Dendritic cell treated with granulocyte-macrophage colony-stimulating factor and Interleukin-4, amounts not matched to agents 40 ng/mL and 50 ng/mL, for 4 days (primary cell): ENCODE results near the gene RASGRF1.

Experiments
- H3K27ac Mint-ChIP-seq: one replicate; pipeline ENCODE4 v1.8.0; 2022; ENCODE audit warnings: mild to moderate bottlenecking, mixed read lengths
- H3K27me3 Mint-ChIP-seq: one replicate; pipeline ENCODE4 v1.8.0; 2022; ENCODE audit warnings: mild to moderate bottlenecking, mixed read lengths
- H3K36me3 Mint-ChIP-seq: one replicate; pipeline ENCODE4 v1.8.0; 2022; ENCODE audit warnings: low read depth, mixed read lengths
- H3K4me1 Mint-ChIP-seq: one replicate; pipeline ENCODE4 v1.8.0; 2022; ENCODE audit warnings: low read depth, mixed read lengths
- H3K4me3 Mint-ChIP-seq: one replicate; pipeline ENCODE4 v1.8.0; 2022; ENCODE audit warnings: mild to moderate bottlenecking, moderate library complexity, mixed read lengths
- H3K9me3 Mint-ChIP-seq: one replicate; pipeline ENCODE4 v1.8.0; 2022; ENCODE audit warnings: mixed read lengths
- intact Hi-C: fragments of 100-400 bp; cut with micrococcal nuclease; formaldehyde crosslinking; loops from one replicate; pipeline ENCODE4 v1.15.0; 2022

The RASGRF1 gene

GRCh38 chr15:79090487-79091203 lies at the start of gene RASGRF1:
Gene RASGRF1 (minus strand): TSS chr15:79090780. CDS start chr15:79090498, 282 bp downstream.
- no peak within 1 kb of the TSS for H3K27ac Mint-ChIP-seq
- peak within 1 kb of the TSS; percentile 32 for H3K4me3 Mint-ChIP-seq
- peaks cover 22% of the 10 kb centered on the region for H3K4me1 Mint-ChIP-seq
- intact Hi-C loops: loop anchor here (10.0 kb wide), 1 partner anchor 84 kb away; no protein-coding TSS in a partner anchor
- no peaks in the 10 kb centered on the region for H3K9me3 Mint-ChIP-seq
- no peaks in the 10 kb centered on the region for H3K36me3 Mint-ChIP-seq
- peaks cover 86% of the 10 kb centered on the region for H3K27me3 Mint-ChIP-seq

- Mint-ChIP-seq H3K27me3 (peaks cover 36% of the 10 kb centered on the region), H3K27ac (no peak overlapping the region), H3K9me3 (peaks cover 6% of the 10 kb centered on the region), H3K36me3 (no peaks in the 10 kb centered on the region), H3K4me3 (no peak overlapping the region), H3K4me1 (no peaks in the 10 kb centered on the region)
- intact Hi-C loops: no loop called here
These were observed 46.0 kb upstream of the RASGRF1 start for GRCh38 chr15:79136434-79137046.

- Mint-ChIP-seq H3K4me1 (no peaks in the 10 kb centered on the region), H3K36me3 (no peaks in the 10 kb centered on the region), H3K27me3 (peaks cover 31% of the 10 kb centered on the region), H3K4me3 (no peak overlapping the region), H3K9me3 (peaks cover 9% of the 10 kb centered on the region), H3K27ac (no peak overlapping the region)
- intact Hi-C loops: no loop called here
These were observed 42.7 kb upstream of the RASGRF1 start for GRCh38 chr15:79133309-79133708.

GRCh38 chr15:79132770-79133169 lies 42.2 kb upstream of the RASGRF1 start:
- Mint-ChIP-seq H3K4me1 (no peaks in the 10 kb centered on the region), H3K9me3 (peaks cover 9% of the 10 kb centered on the region), H3K27me3 (peaks cover 31% of the 10 kb centered on the region), H3K4me3 (no peak overlapping the region), H3K27ac (no peak overlapping the region), H3K36me3 (no peaks in the 10 kb centered on the region)
- intact Hi-C loops: no loop called here

GRCh38 chr15:79132361-79132760 lies 41.8 kb upstream of the RASGRF1 start:
- Mint-ChIP-seq H3K27me3 (peaks cover 35% of the 10 kb centered on the region), H3K36me3 (no peaks in the 10 kb centered on the region), H3K4me3 (no peak overlapping the region), H3K27ac (no peak overlapping the region), H3K9me3 (peaks cover 9% of the 10 kb centered on the region), H3K4me1 (no peaks in the 10 kb centered on the region)
- intact Hi-C loops: no loop called here

- Mint-ChIP-seq H3K27ac (no peak overlapping the region), H3K9me3 (peaks cover 9% of the 10 kb centered on the region), H3K4me1 (no peaks in the 10 kb centered on the region), H3K27me3 (peaks cover 34% of the 10 kb centered on the region), H3K36me3 (no peaks in the 10 kb centered on the region), H3K4me3 (no peak overlapping the region)
- intact Hi-C loops: no loop called here
These were observed 40.1 kb upstream of the RASGRF1 start for GRCh38 chr15:79130535-79131130.

GRCh38 chr15:79129235-79129634 lies 38.7 kb upstream of the RASGRF1 start:
- intact Hi-C loops: no loop called here
- Mint-ChIP-seq H3K4me3 (no peak overlapping the region), H3K9me3 (peaks cover 9% of the 10 kb centered on the region), H3K36me3 (no peaks in the 10 kb centered on the region), H3K27me3 (peaks cover 36% of the 10 kb centered on the region), H3K27ac (no peak overlapping the region), H3K4me1 (no peaks in the 10 kb centered on the region)

- Mint-ChIP-seq H3K27me3 (peaks cover 31% of the 10 kb centered on the region), H3K27ac (no peak overlapping the region), H3K4me1 (no peaks in the 10 kb centered on the region), H3K36me3 (no peaks in the 10 kb centered on the region), H3K4me3 (no peak overlapping the region), H3K9me3 (peaks cover 9% of the 10 kb centered on the region)
- intact Hi-C loops: no loop called here
These were observed 38.0 kb upstream of the RASGRF1 start for GRCh38 chr15:79128556-79128955.

- intact Hi-C loops: no loop called here
- Mint-ChIP-seq H3K27me3 (peaks cover 26% of the 10 kb centered on the region), H3K4me3 (no peak overlapping the region), H3K27ac (no peak overlapping the region), H3K9me3 (no peaks in the 10 kb centered on the region), H3K36me3 (no peaks in the 10 kb centered on the region), H3K4me1 (no peaks in the 10 kb centered on the region)
These were observed 33.8 kb upstream of the RASGRF1 start for GRCh38 chr15:79124388-79124787.

GRCh38 chr15:79122991-79123390 lies 32.4 kb upstream of the RASGRF1 start:
- no peaks in the 10 kb centered on the region for H3K36me3 Mint-ChIP-seq
- H3K9me3 Mint-ChIP-seq: no peaks in the 10 kb centered on the region
- H3K4me3 Mint-ChIP-seq: no peak overlapping the region
- H3K4me1 Mint-ChIP-seq: no peaks in the 10 kb centered on the region
- intact Hi-C loops: no loop called here
- no peak overlapping the region for H3K27ac Mint-ChIP-seq
- peaks cover 26% of the 10 kb centered on the region for H3K27me3 Mint-ChIP-seq

- H3K4me3 Mint-ChIP-seq: no peak overlapping the region
- H3K27me3 Mint-ChIP-seq: peaks cover 22% of the 10 kb centered on the region
- H3K27ac Mint-ChIP-seq: no peak overlapping the region
- no peaks in the 10 kb centered on the region for H3K9me3 Mint-ChIP-seq
- intact Hi-C loops: no loop called here
- no peaks in the 10 kb centered on the region for H3K36me3 Mint-ChIP-seq
- no peaks in the 10 kb centered on the region for H3K4me1 Mint-ChIP-seq
These were observed 31.8 kb upstream of the RASGRF1 start for GRCh38 chr15:79122391-79122790.

GRCh38 chr15:79121571-79121970 lies 31.0 kb upstream of the RASGRF1 start:
- intact Hi-C loops: no loop called here
- Mint-ChIP-seq H3K4me1 (no peaks in the 10 kb centered on the region), H3K27ac (no peak overlapping the region), H3K9me3 (no peaks in the 10 kb centered on the region), H3K4me3 (no peak overlapping the region), H3K27me3 (peaks cover 22% of the 10 kb centered on the region), H3K36me3 (no peaks in the 10 kb centered on the region)

GRCh38 chr15:79117442-79118204 lies 27.0 kb upstream of the RASGRF1 start:
- no peaks in the 10 kb centered on the region for H3K4me1 Mint-ChIP-seq
- no peaks in the 10 kb centered on the region for H3K36me3 Mint-ChIP-seq
- H3K9me3 Mint-ChIP-seq: no peaks in the 10 kb centered on the region
- peaks cover 21% of the 10 kb centered on the region for H3K27me3 Mint-ChIP-seq
- H3K27ac Mint-ChIP-seq: no peak overlapping the region
- no peak overlapping the region for H3K4me3 Mint-ChIP-seq
- intact Hi-C loops: no loop called here

- peaks cover 24% of the 10 kb centered on the region for H3K27me3 Mint-ChIP-seq
- intact Hi-C loops: no loop called here
- H3K27ac Mint-ChIP-seq: no peak overlapping the region
- H3K9me3 Mint-ChIP-seq: no peaks in the 10 kb centered on the region
- H3K36me3 Mint-ChIP-seq: no peaks in the 10 kb centered on the region
- no peak overlapping the region for H3K4me3 Mint-ChIP-seq
- H3K4me1 Mint-ChIP-seq: no peaks in the 10 kb centered on the region
These were observed 26.2 kb upstream of the RASGRF1 start for GRCh38 chr15:79116771-79117170.
